Measurements from ENCODE around the gene RPGRIP1.

GRCh38 chr14:21299562-21300130 lies 19.8 kb downstream of the RPGRIP1 start:
- TF ChIP-seq CTCF (IDR thresholded peaks at IDR 0.05) (no peak), EP300 (IDR thresholded peaks at IDR 0.05) (no peak)

All from ovary (tissue), 3 donors.